ENCODE results near the gene BIRC6. TPM values are rescaled to one million over a fixed set of nuclear protein-coding genes. Genes with fewer than 3 reads are reported as not detected.

BIRC6 gene
- total and polyA plus RNA-seq, 2 of the 8 experiments (the other 6 are each of a cell fraction or from before 2014, with no cell fraction given), result 32.5 to 69.5 TPM

DNA sequence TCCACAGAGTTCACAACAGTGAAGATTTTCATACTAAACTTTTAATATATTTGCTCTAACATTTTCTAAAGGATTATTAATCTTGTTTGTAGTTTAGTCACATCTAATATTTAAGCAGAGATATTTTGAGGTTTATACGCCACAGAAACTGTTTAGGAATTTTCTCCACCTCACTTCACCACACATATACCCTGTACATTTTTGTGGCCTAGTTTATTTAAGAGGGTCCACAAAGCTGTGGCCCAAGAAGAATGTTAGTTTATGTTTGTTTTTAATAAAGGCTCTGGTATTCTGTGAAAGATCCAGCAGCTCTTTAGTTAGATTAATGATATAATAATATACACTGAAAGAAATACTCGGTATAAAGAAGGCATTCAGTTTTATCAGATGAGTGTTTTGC, 138.3 kb downstream of the BIRC6 start (continued):
- no peak for TF ChIP-seq RXRA (IDR thresholded peaks at IDR 0.05; ENCODE audit: insufficient read depth, low read depth, low read length)
- TF ChIP-seq POU5F1 (IDR thresholded peaks at IDR 0.05; ENCODE audit: low read depth, low read length), result no peak
- no peak for TF ChIP-seq TCF12 (IDR thresholded peaks at IDR 0.05; ENCODE audit: low read depth, low read length)

Measured in H1 (cell line).